ENCODE results near the gene TENM4.
A peak's percentile ranks its signal among the peaks of the same experiment; 100 is the strongest.
"Not testable (repeated sequence)": the region's sequence is repeated elsewhere in the genome, so short reads cannot be mapped to it uniquely, and the experiment has no call there.

TENM4 gene

GRCh38 chr11:79021601-79022000 lies 419.2 kb downstream of the TENM4 start:
- DNase-seq (ENCODE audit: low spot score), result no peak

DNA sequence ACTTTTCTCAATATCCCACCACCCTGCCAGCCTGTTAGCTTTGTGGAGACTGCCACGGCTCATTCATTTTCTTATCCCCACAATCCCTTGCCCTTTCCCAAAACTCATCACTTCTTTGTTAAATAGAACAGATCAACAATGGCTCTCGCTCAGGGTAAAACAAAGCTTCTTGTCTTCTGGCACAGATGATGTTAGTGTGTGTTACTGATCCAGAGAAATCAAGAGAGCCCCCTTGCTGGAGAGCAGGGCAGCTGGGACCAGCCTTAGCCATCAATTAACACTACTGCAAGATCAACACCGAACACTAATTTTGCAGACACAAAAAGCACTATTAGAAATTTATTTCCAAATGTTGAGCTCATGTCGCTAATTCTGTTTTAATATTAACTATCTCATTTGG lies 420.9 kb downstream of the TENM4 start:
- peak; percentile 9 for DNase-seq (ENCODE audit: low spot score)

DNA sequence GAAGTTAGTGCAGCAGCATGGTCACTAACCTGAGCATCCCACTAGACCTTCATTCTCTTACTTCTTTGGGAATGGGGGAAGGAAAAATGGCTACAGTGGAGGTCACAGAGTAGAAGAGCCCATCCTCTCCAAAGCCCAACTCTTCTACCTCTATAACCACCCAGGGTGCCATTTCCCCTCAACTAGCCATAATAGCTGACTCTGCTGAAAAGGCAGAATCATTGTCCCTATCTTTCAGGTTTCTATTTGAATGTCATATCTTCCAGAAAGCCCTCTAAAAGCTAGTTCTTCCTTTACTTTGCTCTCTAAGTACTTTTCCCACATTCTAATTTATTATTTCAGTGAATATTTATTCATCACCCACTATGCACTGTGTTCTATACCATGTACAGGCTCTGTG lies 421.6 kb downstream of the TENM4 start:
- DNase-seq (ENCODE audit: low spot score), result no peak

DNA sequence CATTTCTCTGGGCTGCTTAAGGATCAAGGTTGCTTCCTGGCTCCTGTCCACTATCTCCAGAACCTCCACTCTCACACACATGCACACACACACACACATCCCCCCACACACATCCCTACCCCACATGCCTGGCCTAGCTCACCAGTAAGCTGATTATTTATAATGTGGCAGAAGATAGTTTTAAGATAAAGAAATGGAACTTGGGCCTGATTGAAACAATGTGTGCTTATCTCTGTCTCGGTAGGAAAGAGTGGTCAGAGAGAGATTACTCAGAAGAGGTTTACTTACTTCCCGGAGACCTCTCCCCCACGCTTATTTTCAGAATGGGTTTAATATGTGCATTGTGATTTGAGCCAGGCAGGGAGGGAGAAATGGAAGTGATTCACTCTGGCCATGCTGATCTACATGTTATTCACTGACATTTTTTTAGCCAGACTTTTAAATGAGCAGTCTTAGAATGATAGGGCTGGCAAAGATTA lies 422.4 kb downstream of the TENM4 start:
- no peak for DNase-seq (ENCODE audit: low spot score)

- no peak for DNase-seq (ENCODE audit: low spot score)
Observed at GRCh38 chr11:79017811-79018210, 423.0 kb downstream of the TENM4 start.

DNA sequence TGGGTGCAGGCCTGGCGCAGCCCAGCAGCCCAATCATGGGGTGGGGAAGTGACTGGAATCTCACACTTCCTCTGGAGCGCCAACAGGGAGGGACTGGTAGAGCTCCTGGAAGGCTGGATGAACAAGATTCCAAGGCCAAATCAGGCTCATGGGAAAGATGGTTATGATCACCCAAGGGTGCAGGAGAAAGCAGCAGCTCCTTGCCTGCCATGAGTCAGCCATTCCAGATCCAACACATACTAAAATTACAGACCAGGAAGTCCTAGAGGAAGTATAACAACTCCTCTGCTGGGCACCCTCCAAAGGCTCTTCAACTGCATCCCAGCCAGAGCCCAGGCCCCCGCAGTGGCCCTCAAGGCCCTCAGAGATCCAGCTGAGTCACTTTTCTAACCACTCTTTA lies 427.3 kb downstream of the TENM4 start:
- no peak for DNase-seq (ENCODE audit: low spot score)

DNA sequence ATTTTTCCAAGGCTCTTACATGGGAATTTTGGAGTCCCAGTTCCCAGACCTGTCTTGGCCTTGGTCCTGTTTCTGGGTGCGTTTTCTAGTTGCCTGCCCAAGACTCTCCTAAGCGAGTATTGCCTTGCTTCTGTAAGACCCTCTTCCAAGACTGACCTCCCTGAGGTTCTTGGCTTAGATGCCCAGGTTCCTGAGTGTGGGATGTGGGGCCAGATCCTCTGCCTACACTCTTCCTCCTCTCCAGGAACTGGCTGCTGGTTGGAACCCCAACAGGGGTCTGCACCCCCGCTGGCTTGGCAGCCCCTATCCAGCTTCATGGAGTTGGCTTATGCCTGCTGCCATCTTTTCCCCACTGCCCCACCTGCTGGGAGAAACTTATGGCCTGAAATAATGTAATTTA lies 429.5 kb downstream of the TENM4 start:
- DNase-seq (ENCODE audit: low spot score), result no peak

DNA sequence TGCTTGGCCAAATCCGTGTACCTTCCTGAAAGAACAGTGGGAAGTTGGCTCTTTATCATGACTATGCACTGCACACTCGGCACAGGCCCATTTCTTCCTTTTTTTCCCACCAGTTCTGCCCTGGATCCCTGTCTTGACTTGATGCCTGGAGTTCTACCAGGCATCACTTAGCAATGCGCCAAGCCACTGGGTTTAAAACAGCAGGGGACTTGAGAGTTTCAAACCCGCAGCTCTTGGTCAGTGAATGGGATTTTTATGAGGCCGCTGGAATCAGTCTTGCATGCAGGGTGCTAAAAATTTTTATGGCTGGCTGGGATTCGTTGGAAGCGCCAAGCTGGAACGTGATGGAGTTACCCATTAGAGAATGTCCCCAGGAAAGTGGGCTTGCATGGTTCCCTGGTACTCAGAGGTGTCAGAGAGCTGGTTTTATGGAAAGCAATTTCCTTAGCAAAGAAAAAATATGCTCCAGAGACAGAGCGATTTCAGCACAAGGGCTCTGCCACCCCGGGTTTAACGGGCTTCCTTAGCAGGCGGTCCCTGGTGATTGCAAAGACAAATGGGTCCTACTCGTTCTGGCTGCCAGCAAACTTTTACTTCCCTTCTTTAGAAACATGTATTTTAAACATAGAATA lies 432.9 kb downstream of the TENM4 start:
- no peak for DNase-seq (ENCODE audit: low spot score)

DNA sequence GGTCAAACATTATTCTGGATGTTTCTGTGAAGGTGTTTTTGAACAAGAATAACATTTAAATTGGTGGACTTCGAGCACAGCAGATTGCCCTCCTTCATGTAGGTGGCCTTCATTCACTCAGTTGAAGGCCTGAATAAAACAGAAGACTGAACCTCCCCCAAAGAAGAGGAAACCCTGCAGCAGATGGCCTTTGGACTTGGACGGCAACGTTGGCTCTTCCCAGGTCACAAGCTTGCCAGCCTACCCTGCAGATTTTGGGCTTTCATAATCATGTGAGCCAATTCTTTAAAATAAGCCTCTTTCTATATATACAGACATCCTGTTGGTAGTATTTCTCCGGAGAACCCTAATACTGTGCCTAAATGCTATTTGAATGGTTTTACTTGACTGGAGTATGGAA lies 434.0 kb downstream of the TENM4 start:
- DNase-seq (ENCODE audit: low spot score), result no peak

- no peak for DNase-seq (ENCODE audit: low spot score)
Observed at GRCh38 chr11:78996007-78996406, 444.8 kb downstream of the TENM4 start.

DNA sequence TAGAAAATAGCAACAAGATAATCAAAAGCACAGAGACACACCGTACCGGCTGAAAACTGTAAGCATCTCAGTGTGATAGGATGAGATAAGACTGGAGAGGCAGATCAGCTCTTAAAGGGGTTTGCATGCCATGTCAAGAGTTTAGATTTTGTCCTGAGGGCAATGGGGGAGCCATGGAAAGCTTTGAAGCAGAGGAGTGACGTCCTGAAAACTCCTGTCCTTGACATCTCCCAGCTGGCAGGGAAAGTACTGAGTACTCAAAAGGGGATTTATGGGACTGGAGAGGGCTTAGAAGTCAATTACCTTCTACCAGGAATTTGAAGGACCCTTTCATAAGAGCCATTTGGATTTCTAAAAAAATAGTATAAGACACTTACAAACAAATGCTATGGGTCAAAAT lies 445.7 kb downstream of the TENM4 start:
- no peak for DNase-seq (ENCODE audit: low spot score)

GRCh38 chr11:78993802-78994430 lies 446.9 kb downstream of the TENM4 start:
- no peak for DNase-seq (ENCODE audit: low spot score)

DNA sequence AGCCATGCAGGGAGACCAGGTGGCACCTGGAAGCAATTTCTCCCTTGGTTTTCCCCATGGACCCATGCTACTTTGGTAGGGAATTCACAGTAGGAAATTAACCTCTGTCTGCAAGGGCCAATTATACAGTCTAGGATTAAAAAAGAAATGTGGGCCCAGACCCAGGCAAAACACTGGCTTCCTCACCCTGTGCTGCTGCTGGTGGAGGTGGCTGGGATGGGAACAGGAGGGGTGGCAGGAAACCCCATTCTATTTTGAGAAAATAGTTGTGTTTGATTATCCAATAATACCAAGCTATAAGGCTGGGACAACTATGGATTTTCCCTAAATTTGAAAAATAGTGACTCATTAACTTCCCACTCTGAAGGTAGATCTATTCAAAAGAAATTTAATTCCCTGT lies 449.1 kb downstream of the TENM4 start:
- no peak for DNase-seq (ENCODE audit: low spot score)

DNA sequence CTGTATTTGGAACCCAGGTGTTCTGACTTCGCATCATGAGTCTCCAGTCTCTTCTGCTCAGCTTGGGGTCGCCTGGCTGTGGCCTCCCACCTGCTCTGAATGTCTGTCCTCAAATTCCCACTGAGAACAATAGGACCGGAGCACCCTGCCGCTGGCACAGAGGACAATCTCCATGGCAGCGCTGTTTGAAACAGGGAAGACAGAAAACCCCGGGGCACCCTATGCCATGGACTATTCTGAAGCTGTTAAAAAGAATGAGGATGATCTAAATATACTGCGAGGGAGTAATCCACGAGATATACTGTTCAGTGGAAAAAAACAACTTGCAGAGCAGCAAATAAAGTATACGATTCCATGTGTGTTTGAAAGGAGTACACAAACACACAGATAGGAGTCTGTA lies 450.6 kb downstream of the TENM4 start:
- no peak for DNase-seq (ENCODE audit: low spot score)

- no peak for DNase-seq (ENCODE audit: low spot score)
Observed at GRCh38 chr11:78987748-78988147, 453.1 kb downstream of the TENM4 start.

DNA sequence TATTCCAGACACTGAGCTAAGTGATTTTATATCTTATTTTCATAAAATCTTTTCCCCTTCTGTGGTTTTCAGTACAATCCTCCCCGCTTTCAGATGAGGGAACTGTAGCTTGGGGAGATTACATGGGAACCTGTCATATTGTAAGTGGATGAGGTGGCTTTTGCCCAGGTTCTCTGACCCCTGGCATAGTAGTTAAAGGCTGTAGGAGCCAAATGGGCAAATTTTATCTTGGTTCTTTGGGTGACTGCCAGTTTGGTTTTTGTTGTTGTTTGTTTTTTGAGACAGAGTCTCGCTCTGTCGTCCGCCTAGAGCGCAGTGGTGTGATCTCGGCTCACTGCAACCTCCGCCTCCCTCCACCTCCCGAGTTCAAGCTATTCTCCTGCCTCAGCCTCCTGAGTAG lies 454.5 kb downstream of the TENM4 start:
- no peak for DNase-seq (ENCODE audit: low spot score)

DNA sequence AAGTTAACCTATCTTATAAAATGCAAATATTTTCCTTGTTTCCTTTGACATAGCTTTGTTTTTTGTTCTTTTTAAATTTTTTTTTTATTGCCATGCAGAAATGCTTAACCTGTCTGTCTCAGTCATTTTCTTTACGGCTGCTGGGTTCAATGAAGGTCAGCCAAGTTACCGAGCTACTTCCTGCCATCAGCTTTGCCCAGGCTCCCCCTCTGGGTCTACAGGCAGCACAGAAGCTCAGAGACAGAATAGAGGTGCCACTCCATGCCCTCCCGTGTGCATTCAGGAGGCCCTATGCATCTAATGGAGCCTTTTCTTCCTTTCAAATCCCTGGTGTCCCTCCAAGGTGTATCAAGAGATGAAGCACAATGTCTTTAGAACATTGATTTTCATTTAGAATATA lies 455.2 kb downstream of the TENM4 start:
- DNase-seq (ENCODE audit: low spot score), result no peak

DNA sequence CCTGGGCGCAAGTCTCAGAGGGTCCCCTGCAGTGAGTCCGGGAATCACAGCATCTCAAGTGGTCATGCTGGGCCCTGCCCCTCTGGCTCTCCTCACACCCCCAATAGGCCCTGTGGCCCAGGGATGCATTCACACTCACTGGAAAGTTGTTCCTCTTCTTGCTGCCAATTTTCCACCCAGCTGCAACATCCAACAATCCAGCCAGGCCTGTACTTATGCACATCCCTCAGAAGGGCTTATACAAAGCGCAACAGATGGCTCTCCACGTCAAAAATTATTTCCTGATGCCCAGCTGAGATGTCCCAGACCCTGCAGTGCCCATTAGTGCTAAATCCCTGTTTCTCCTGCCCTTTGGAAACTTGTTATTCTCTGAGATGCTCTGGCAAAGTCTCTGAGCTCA lies 458.4 kb downstream of the TENM4 start:
- DNase-seq (ENCODE audit: low spot score), result peak; percentile 70

DNA sequence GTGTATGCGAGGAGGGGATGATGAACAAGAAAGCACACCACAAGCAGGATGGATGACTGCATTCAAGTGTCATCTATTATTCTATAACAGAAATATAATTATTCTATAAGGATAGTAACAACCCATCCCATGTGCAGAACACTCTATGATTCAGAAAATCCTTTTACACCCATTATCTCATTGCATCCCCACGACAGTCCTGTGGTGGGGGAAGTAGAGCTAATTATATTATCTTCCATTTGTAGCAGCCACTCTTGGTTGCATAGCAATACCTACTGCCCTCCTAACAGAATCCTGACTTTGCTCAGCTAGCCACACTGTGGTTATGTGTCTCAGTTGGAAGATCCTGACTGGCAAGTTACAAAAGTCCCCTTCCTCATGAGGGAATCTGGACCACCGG lies 459.7 kb downstream of the TENM4 start:
- DNase-seq (ENCODE audit: low spot score), result no peak

GRCh38 chr11:78978831-78979230 lies 462.0 kb downstream of the TENM4 start:
- no peak for DNase-seq (ENCODE audit: low spot score)

GRCh38 chr11:78977848-78978247 lies 463.0 kb downstream of the TENM4 start:
- not testable (repeated sequence) for DNase-seq (ENCODE audit: low spot score)

DNA sequence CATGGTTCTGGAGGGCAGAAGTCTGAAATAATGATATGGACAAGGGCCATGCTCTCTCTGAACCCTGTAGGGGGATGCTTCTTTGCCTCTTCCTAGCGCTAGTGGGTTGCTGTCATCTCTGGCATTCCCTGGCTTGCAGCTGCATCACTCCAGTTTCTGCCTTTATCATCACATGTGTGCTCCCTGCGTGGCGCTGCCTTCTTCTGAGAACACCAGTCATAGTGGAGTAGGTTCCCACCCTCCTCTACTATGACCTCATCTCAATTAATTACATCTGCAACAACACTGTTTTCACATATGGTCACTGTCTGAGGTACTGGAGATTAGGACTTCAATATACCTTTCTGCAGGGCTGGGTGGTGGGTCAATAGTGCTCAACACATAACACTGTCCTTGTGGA lies 463.8 kb downstream of the TENM4 start:
- no peak for DNase-seq (ENCODE audit: low spot score)

DNA sequence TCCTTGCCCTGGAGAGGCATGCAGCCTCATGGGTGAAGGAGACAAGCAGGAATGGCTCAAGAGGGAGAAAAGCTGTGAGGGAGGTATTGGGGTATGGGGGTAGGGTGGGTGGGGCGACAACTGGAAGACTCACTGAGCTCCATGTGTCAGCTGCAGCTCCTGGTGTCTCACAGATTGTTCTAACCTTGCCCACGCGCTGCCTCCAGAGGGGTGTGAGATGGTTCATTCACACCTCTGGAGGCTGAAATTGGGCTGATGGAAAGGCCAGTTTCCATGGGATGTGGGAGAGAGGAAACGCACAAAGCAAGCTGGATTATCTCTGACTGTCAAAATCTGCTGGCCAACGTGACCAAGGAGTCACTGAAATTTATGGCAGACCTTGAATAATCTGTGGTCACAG lies 465.7 kb downstream of the TENM4 start:
- no peak for DNase-seq (ENCODE audit: low spot score)

DNA sequence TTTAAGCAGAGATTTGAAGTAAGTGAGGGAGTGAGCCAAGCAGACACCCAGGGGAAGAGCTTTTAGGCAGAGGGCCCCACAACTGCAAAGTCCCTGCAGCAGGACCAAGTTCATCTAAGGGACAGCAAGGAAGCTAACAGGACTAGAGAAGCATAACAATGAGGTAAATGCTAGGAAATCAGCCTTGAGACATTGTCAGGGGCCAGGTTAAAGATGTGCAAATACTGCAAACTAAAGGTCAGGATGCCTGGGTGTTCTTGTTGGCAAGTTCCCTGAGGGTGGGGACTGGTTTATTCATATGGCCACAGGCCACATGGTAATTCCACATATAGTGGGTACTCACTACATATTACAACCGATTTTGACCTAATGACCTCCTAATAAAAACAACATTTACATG lies 467.0 kb downstream of the TENM4 start:
- DNase-seq (ENCODE audit: low spot score), result no peak
